ENCODE results near the gene LEP.

GRCh38 chr7:128200376-128200775 is 40.7 kb upstream of the LEP start:
- TF ChIP-seq CTCF (IDR thresholded peaks at IDR 0.05 in 2 of 3, conservative IDR thresholded peaks at IDR 0.05 in 1 of 3; ENCODE audit: borderline replicate concordance in 1 of 3, insufficient read depth in 1 of 3, low read depth in 2 of 3, low read length in 2 of 3) (no peak), POLR2A (IDR thresholded peaks at IDR 0.05; ENCODE audit: borderline replicate concordance, extremely low read depth, insufficient read depth, insufficient read length) (no peak), POLR2AphosphoS5 (IDR thresholded peaks at IDR 0.05; ENCODE audit: low read depth, low read length) (no peak), REST (IDR thresholded peaks at IDR 0.05; ENCODE audit: low read depth) (no peak), JUND (IDR thresholded peaks at IDR 0.05) (no peak), ELF1 (IDR thresholded peaks at IDR 0.05; ENCODE audit: borderline replicate concordance, low read depth) (no peak), RAD21 (IDR thresholded peaks at IDR 0.05; ENCODE audit: low read depth) (no peak), EZH2 (IDR thresholded peaks at IDR 0.05) (no peak), CEBPB (IDR thresholded peaks at IDR 0.05; ENCODE audit: low read depth) (no peak), EGR1 (IDR thresholded peaks at IDR 0.05; ENCODE audit: low read depth) (no peak), TCF7L2 (IDR thresholded peaks at IDR 0.05; ENCODE audit: borderline replicate concordance, extremely low read depth, insufficient read depth, insufficient read length) (no peak), YY1 (IDR thresholded peaks at IDR 0.05; ENCODE audit: extremely low read depth, insufficient replicate concordance, low read depth, low read length) (no peak)
